Skin of body (tissue), 2 donors: ENCODE measurements around the gene TMEM242. TPM values are rescaled to one million over a fixed set of nuclear protein-coding genes. Genes with fewer than 3 reads are reported as not detected.
"Not testable (repeated sequence)": the region's sequence is repeated elsewhere in the genome, so short reads cannot be mapped to it uniquely, and the experiment has no call there.

Experiments used
- DNase-seq: peaks from one replicate; lab custom pipeline; 2025; lab: John Stamatoyannopoulos, UW
- total RNA-seq: library from RNA; depleted of rRNA; stranded (reverse); fragments of >200 nt; gene quantifications from one replicate; pipeline ENCODE4 v1.2.3, GENCODE V29; 2014

The TMEM242 gene
- total RNA-seq = 8.1 TPM

- no peak for DNase-seq
Observed at GRCh38 chr6:157323255-157323965, at the start of gene TMEM242. Gene TMEM242, minus strand, starts transcription at chr6:157323519. Its CDS starts 20 bp downstream, at chr6:157323499.

DNA sequence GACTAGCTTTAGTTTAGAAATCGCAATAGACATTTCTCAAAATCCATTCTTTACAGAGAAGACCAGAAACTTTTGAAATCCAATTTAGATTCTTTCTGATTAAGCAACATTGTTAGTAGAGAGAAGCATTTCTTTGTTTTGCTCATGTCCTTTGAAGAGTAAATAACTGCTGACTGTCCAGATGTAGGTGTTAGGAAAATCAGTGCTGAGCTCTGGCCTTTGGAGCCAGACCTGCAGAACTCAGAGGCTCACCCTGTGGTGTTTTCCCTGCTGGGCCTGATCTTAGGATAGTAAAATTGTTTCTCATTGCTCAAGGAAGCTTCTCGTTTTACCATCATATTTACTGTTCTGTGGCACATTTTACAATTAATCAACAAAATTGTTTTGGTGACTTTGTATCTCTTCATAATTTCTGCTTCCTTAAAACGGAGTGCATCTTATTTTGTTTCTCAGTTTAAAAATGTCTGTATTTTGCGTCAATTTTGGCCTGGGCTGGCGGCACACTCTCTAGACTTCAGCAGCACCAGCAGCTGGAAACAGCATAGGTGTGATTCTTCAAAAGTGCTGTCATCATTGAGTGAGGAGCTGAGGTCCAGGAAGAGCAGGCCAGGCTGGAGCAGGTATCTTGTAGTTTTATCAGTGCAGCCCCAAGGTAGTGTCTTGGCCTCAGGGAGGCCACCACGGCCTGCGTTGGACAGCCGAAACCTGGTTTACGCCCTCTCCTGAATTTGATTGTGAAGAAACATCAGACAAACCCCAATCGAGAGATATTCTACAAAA is 49.4 kb upstream of the TMEM242 start:
- no peak for DNase-seq

DNA sequence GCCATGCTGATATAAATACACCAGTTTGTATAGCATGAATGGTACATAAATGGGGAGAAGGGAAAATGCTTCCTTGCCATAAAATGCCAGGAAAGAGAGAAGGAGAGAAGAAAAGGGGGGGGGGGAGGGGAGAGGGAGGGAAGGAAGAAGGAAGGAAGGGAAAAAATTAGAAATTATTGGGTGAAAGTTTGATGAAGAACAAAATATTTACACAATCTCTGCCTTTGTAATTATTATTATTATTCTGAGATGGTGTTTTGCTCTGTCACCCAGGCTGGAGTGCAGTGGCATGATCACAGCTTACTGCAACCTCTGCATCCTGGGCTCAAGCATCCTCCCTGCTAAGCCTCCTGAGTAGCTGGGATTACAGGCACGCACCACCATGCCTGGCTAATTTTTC is 47.4 kb upstream of the TMEM242 start:
- no peak for DNase-seq

GRCh38 chr6:157368359-157369049 is 45.2 kb upstream of the TMEM242 start:
- no peak for DNase-seq

GRCh38 chr6:157366648-157367047 is 43.3 kb upstream of the TMEM242 start:
- DNase-seq = no peak

- DNase-seq = no peak
Observed at GRCh38 chr6:157364705-157365104, 41.4 kb upstream of the TMEM242 start.

DNA sequence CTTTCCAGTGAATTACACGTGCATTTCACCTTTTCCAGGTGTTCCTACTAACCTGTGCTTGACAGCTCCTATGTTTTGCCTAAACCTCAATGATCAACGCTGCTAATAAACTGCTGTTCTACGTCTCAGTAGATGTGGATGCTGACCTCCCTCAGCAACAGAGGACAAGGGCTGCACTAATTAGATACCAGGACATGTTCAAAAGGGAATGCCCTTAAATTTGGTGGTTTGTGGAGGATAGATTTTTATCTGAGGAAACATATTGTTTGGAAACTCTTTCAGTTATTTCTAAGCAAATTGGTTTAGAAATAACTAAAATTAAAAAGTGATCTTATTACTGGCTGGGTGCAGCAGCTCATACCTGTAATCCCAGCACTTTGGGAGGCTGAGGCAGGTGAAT is 38.6 kb upstream of the TMEM242 start:
- no peak for DNase-seq

DNA sequence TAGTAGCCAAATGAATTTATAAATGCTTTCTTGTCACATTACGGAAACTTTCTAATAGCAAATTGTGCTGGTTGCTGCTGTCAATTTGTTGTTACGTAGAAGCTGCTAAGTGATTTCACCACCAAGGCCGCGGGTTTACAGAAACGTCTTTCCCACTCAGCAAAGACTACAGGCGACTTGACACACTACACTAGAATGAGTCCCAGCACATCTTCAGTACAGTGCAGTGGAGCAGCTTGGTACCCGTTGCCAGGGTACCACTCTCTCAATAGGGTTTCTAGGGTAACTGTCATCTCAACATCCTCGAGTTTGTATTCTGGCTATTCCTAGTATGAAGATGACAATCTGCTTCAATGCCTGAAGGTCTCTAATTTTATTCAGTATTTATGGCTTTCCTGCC is 35.0 kb upstream of the TMEM242 start:
- no peak for DNase-seq

DNA sequence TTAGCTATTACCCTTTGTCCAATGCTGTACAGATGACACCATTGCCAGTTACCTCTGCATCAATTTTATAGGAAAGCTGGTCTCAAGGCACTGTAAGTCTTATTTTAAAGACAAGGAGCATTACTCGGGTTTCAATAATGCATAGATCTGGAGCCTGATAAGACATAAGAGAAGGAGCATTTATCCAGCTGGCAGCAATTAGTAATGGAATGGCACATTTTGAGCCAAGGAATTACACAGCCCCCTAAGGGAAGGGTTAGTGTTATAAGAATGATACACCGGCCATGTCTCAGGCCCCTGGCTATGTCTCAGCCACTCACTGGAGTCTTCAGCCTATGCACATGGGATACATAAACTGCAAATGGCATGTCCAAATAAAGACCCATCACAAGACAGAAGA is 23.1 kb upstream of the TMEM242 start:
- no peak for DNase-seq

GRCh38 chr6:157343732-157344131 is 20.4 kb upstream of the TMEM242 start:
- DNase-seq = no peak

DNA sequence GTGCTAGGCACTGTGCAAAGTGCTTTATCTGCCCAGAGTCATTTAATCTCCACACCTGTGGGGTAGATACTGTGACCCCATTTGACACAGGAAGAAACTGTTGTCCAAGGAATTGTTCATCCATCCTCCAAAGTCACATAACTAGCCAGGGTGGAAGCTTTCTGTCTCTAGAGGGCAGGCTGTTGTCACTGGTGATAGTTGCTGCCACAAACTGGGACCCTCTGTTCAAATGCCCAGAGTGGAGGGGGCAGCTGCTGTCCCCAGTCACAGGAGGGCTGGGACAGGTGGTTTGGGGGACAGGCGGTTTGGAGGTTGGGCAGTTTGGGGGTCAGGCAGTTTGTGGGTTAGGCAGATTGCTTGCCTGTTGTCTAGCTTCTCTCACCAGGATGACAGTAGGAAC is 16.1 kb upstream of the TMEM242 start:
- no peak for DNase-seq

DNA sequence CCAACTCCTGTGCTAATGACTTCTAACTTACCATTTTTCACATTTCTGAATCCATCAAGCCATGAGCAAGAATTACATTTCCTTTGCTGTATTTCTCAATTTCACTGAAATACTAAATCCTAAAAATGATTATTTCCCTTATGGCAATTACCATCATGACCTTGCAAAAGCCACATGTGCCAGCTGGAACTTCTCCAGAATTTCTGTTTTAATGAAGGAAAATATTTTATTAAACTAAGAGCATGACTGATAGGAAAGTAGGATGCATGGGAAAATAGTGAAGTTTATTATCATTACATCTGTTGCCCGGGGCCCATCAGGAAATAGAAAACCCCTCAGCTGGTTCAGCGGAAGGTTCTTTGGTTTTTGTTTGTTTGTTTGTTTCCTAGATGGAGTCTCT is 14.4 kb upstream of the TMEM242 start:
- DNase-seq = no peak

DNA sequence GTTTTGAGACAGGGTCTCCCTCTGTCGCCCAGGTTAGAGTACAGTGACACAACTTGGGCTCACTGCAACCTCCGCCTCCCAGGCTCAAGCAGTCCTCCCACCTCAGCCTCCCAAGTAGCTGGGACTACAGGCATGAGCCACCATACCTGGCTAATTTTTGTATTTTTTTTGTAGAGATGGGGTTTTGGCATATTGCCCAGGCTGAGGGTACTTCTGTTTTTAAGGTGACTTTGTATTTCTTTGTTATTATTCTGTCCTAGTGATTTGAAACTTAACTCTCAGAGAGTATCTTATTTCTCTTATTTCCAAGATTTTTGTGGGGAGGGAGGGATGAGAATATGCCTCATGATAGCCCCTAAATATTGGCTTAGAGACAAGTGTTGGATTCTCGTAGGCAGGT is 14.0 kb upstream of the TMEM242 start:
- not testable (repeated sequence) for DNase-seq

DNA sequence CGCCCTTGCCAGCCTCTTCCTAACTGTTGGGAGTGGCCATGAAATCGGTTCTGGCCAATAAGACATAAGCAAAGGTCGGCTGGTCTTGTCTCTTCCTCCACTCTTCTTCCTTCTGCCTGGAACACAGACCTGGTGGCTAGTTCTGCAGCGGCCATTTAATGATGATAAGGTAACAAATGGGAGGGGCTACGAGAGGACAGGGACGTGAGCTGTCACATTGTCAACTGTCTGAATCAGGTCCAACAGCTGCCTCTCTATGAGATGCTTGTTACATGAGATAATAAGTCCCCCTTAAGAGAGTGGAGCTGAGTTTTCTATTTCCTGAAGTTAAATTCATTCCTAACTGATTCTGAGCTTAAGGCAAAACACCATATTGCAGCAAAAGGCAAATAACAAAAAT is 12.5 kb upstream of the TMEM242 start:
- no peak for DNase-seq

DNA sequence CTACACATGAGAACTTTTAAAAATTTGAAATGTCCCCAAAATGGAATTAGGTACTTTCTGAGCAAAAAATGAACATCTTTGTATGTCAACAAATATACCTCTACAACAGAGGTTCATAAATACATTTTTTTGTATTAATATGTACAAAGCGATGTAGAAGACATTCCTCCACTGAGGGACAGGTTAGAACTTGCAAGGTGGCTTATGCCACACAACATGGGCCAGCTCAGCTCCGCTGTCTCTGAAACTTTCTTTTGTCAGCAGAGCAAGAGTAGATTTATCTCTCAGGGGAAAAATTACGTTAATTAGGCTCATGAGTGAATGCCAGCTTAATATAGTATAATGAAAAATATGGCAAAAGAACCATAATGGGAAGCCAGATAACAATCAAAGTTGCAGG is 10.6 kb upstream of the TMEM242 start:
- no peak for DNase-seq

- no peak for DNase-seq
Observed at GRCh38 chr6:157333537-157333936, 10.2 kb upstream of the TMEM242 start.

DNA sequence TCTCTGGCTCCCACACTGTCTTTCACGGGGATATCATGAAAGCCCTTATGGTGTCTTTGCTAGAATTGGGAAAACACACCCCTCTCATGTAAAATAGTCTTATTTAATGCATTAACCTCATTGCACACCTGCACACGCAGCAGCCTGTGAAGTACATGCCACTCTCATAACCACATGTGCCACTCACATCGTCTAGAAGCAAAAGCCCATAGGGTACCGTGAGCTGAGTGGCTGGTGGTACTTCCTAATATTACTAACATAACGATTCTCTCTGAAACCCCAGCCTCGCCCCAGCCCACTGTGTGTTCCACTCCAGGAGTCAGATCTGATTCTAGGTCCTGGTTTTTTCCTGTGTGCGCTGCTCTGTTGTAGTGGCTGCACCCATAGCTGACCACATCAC is 9.5 kb upstream of the TMEM242 start:
- DNase-seq = no peak

DNA sequence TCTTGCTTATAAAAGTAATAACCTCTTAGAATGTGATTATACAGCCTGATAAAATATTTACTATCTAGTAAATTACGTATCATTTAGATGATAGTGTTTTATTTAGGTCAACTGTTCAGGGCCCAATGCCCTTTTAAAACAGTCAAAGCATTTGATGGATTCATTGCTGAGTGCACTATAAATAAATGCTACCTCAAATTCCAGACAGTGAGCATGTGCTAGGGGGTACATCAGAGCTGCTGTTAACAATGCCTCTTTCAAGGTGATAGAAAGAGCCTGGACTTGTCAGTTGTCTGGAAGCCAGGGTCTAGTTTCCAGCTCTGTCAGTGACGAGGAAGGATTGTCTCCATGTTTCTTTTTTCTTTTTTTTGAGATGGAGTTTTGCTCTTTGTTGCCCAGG is 7.5 kb upstream of the TMEM242 start:
- DNase-seq = no peak

GRCh38 chr6:157329829-157330228 is 6.5 kb upstream of the TMEM242 start:
- DNase-seq = no peak

- DNase-seq = no peak
Observed at GRCh38 chr6:157328108-157328692, 4.9 kb upstream of the TMEM242 start.

GRCh38 chr6:157326979-157327378 is 3.7 kb upstream of the TMEM242 start:
- DNase-seq = no peak
